A549 (cell line): Measurements from ENCODE around the gene UBAP1.

Source experiments
- CTCF ChIP-seq: fragments of >200 bp; sonication (Bioruptor Twin); formaldehyde crosslinking; IDR thresholded peaks from 3 replicates; pipeline ENCODE4 v1.5.1; 2016
- EP300 ChIP-seq, 2 experiments: fragments of >200 bp; sonication (Bioruptor Twin); formaldehyde crosslinking; IDR thresholded peaks; 2 replicates in 1 of 2; 3 replicates in 1 of 2; pipeline ENCODE4 v1.6.1; 2016 to 2017
- HMGXB4 ChIP-seq: fragments of 250-450 bp; sonication (Bioruptor Pico); IDR thresholded peaks from 2 replicates; pipeline ENCODE4 v1.5.0; 2021; ENCODE audit warnings: mild to moderate bottlenecking, moderate library complexity, borderline replicate concordance
- MAZ ChIP-seq: fragments of 150-350 bp; IDR thresholded peaks from 2 replicates; pipeline ENCODE4 v1.6.1; 2014; ENCODE audit warnings: antibody characterized with exemption, low read depth, low read length, borderline replicate concordance
- NFE2L2 ChIP-seq: fragments of 150-350 bp; conservative IDR thresholded peaks from 2 replicates; pipeline ENCODE4 v1.6.1; 2014; ENCODE audit warnings: low read length
- POLR2A ChIP-seq: IDR thresholded peaks from 2 replicates; pipeline ENCODE4 v1.6.1; 2012; ENCODE audit warnings: mild to moderate bottlenecking, low read length
- POLR2AphosphoS2 ChIP-seq: conservative IDR thresholded peaks from 2 replicates; pipeline ENCODE4 v1.6.1; 2012; ENCODE audit warnings: low read length, improper control_type of control experiment, inconsistent platforms
- RAD21 ChIP-seq, 2 experiments: fragments of >200 bp in 1 of 2; sonication (Bioruptor Twin) in 1 of 2; formaldehyde crosslinking in 1 of 2; IDR thresholded peaks in 1 of 2; conservative IDR thresholded peaks in 1 of 2; 2 replicates in 1 of 2; 3 replicates in 1 of 2; pipeline ENCODE4 v1.6.1; 2012 to 2018; ENCODE audit warnings: inconsistent platforms in 1 of 2
- SMC3 ChIP-seq: fragments of >200 bp; sonication (Bioruptor Twin); formaldehyde crosslinking; IDR thresholded peaks from 3 replicates; pipeline ENCODE4 v1.6.1; 2018; ENCODE audit warnings: inconsistent platforms
- SREBF2 ChIP-seq: fragments of 450-650 bp; IDR thresholded peaks from 2 replicates; pipeline ENCODE4 v1.6.1; 2014; ENCODE audit warnings: mild to moderate bottlenecking, moderate library complexity
- ZFP36 ChIP-seq: fragments of 450-650 bp; IDR thresholded peaks from 2 replicates; pipeline ENCODE4 v1.6.1; 2014; ENCODE audit warnings: borderline replicate concordance; ENCODE audit not compliant: partially characterized antibody
- TF ChIP-seq, protein P1 (sequence below): fragments of 150-350 bp; IDR thresholded peaks from 2 replicates; pipeline ENCODE4 v1.6.1; 2014; ENCODE audit warnings: low read depth, mild to moderate bottlenecking, low read length

DNA sequence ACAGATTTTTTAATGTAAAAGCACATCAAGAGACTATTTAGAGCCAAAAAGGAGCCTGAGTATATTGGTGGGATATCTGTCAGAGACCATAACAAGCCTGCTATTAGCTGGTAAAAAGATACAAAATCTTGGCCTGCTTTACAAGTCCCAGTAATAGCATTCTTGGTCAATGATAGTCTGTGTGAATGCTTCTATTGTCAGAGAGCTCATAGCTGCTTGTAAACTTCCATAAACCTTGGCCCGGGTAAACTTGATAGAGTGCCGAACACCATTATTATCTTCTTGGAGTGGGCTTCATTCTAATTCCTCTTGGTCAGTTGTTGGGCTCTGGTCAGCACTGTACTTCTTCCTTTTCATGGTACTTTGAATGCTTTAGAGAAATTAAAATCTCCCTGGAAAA, 64.0 kb downstream of the UBAP1 start:
- TF ChIP-seq HMGXB4 (CRISPR knock-in tag) (no peak), ZFP36 (no peak), POLR2A (no peak), CTCF (no peak), RAD21 (conservative IDR thresholded peaks at IDR 0.05 in 1 of 2, IDR thresholded peaks at IDR 0.05 in 1 of 2) (no peak), SMC3 (no peak), NFE2L2 (no peak), MAZ (no peak), SREBF2 (no peak), EP300 (IDR thresholded peaks at IDR 0.05) (no peak), POLR2AphosphoS2 (no peak)
- TF ChIP-seq, protein P1, sequence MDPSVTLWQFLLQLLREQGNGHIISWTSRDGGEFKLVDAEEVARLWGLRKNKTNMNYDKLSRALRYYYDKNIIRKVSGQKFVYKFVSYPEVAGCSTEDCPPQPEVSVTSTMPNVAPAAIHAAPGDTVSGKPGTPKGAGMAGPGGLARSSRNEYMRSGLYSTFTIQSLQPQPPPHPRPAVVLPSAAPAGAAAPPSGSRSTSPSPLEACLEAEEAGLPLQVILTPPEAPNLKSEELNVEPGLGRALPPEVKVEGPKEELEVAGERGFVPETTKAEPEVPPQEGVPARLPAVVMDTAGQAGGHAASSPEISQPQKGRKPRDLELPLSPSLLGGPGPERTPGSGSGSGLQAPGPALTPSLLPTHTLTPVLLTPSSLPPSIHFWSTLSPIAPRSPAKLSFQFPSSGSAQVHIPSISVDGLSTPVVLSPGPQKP: no peak
